Keratinocyte (primary cell): Measurements from ENCODE around the gene NCF4. TPM values are rescaled to one million over a fixed set of nuclear protein-coding genes. Genes with fewer than 3 reads are reported as not detected.

Experiments used
- DNase-seq: peaks from one replicate; pipeline ENCODE4 v3.0.0-alpha.2; 2011; ENCODE audit warnings: low read depth, missing footprints, low spot score
- FAIRE-seq: peaks from 2 replicates; lab custom pipeline; 2011; peaks lifted over from hg19 to GRCh38; lab: Jason Lieb, UNC
- H2AFZ ChIP-seq: 2 replicates; pipeline ENCODE4 v1.6.0; 2012; ENCODE audit warnings: low read length, control low read depth, inconsistent platforms; ENCODE audit not compliant: control insufficient read depth
- H3K27ac ChIP-seq: 2 replicates; pipeline ENCODE4 v1.5.1; 2011; ENCODE audit warnings: low read length; ENCODE audit not compliant: control insufficient read depth, insufficient read depth
- H3K27me3 ChIP-seq: 3 replicates; pipeline ENCODE4 v1.6.0; 2011; ENCODE audit warnings: low read length; ENCODE audit not compliant: control insufficient read depth, insufficient read depth; ENCODE audit errors: extremely low read depth
- H3K36me3 ChIP-seq, 2 experiments: 2 replicates in 1 of 2; 3 replicates in 1 of 2; pipeline ENCODE4 v1.5.1; 2011; ENCODE audit warnings: low read length in 2 of 2, mild to moderate bottlenecking in 1 of 2; ENCODE audit not compliant: control insufficient read depth in 2 of 2, insufficient read depth in 2 of 2; ENCODE audit errors: extremely low read depth in 1 of 2
- H3K4me1 ChIP-seq: 3 replicates; pipeline ENCODE4 v1.5.1; 2011; ENCODE audit warnings: low read length; ENCODE audit not compliant: control insufficient read depth, insufficient read depth; ENCODE audit errors: extremely low read depth
- H3K4me2 ChIP-seq: 3 replicates; pipeline ENCODE4 v1.6.0; 2011; ENCODE audit warnings: low read depth, low read length; ENCODE audit not compliant: control insufficient read depth, insufficient read depth; ENCODE audit errors: extremely low read depth
- H3K4me3 ChIP-seq, 3 experiments: fragments of 200-600 bp in 1 of 3; sonication (generic) in 1 of 3; 2 replicates in 2 of 3; 3 replicates in 1 of 3; pipeline ENCODE4 v1.5.1; 2011 to 2016; ENCODE audit warnings: low read length in 3 of 3, mild to moderate bottlenecking in 3 of 3, control low read depth in 2 of 3, inconsistent platforms in 1 of 3, low read depth in 1 of 3, mixed read lengths in 1 of 3, mixed run types in 1 of 3, moderate library complexity in 1 of 3; ENCODE audit not compliant: control insufficient read depth in 2 of 3, insufficient read depth in 2 of 3; ENCODE audit errors: extremely low read depth in 1 of 3
- H3K79me2 ChIP-seq: 2 replicates; pipeline ENCODE4 v1.6.0; 2012; ENCODE audit warnings: low read length; ENCODE audit not compliant: control insufficient read depth, insufficient read depth
- H3K9ac ChIP-seq: 3 replicates; pipeline ENCODE4 v1.6.0; 2011; ENCODE audit warnings: low read length; ENCODE audit not compliant: control insufficient read depth, insufficient read depth; ENCODE audit errors: extremely low read depth
- H3K9me1 ChIP-seq: 3 replicates; pipeline ENCODE4 v1.6.0; 2011; ENCODE audit warnings: low read length; ENCODE audit not compliant: control insufficient read depth, insufficient read depth; ENCODE audit errors: extremely low read depth
- H3K9me3 ChIP-seq: 2 replicates; pipeline ENCODE4 v1.5.1; 2012; ENCODE audit warnings: low read depth, low read length; ENCODE audit not compliant: control insufficient read depth
- H4K20me1 ChIP-seq: 3 replicates; pipeline ENCODE4 v1.6.0; 2011; ENCODE audit warnings: low read length; ENCODE audit not compliant: control insufficient read depth, insufficient read depth; ENCODE audit errors: extremely low read depth
- CTCF ChIP-seq, 3 experiments: IDR thresholded peaks in 1 of 3; conservative IDR thresholded peaks in 1 of 3; optimal IDR thresholded peaks in 1 of 3; 2 replicates in 2 of 3; 3 replicates in 1 of 3; pipeline versions ENCODE3 to v1.5.1; 2011; ENCODE audit warnings: low read length in 3 of 3, mild to moderate bottlenecking in 3 of 3, moderate library complexity in 2 of 3, control low read depth in 1 of 3, inconsistent platforms in 1 of 3; ENCODE audit not compliant: insufficient read depth in 2 of 3; ENCODE audit errors: extremely low read depth in 1 of 3
- EZH2 ChIP-seq: IDR thresholded peaks from one replicate; pipeline ENCODE4 v1.6.1; 2012; ENCODE audit warnings: inconsistent platforms, mild to moderate bottlenecking, low read length, moderate library complexity
- dilution Hi-C: fragments of 300-500 bp; cut with MboI; formaldehyde crosslinking; loops from one replicate; pipeline ENCODE4 v1.7.0; 2020; ENCODE audit warnings: low sequenced_read_pairs; ENCODE audit not compliant: extremely low pct_ligation_motif_present
- polyA plus RNA-seq, 5 experiments: library from polyadenylated mRNA; depleted of rRNA in 3 of 5; stranded (reverse) in 3 of 5; stranded (forward) in 1 of 5; unstranded in 1 of 5; fragments of >200 nt; gene quantifications; 1 replicate in 1 of 5; 2 replicates in 3 of 5; 3 replicates in 1 of 5; pipeline versions ENCODE4 v1.2.1 to v1.2.3, GENCODE V29; 2011 to 2012; ENCODE audit warnings: missing spikeins in 2 of 5, low read depth in 1 of 5, low replicate concordance in 1 of 5

The NCF4 gene
- polyA plus RNA-seq, 1 donor (not counting 4 experiments of a cell fraction or from before 2014, with no cell fraction given), result 0.42 TPM

- Histone ChIP-seq H3K4me1 (peaks cover 2% of the 10 kb centered on the region), H3K9me3 (peaks cover 5% of the 10 kb centered on the region), H2AFZ (no peak overlapping the region), H3K4me2 (no peak overlapping the region), H3K9me1 (no peaks in the 10 kb centered on the region), H3K4me3 (no peak overlapping the region), H3K9ac (no peak overlapping the region), H4K20me1 (no peaks in the 10 kb centered on the region), H3K27me3 (peaks cover 4% of the 10 kb centered on the region), H3K27ac (no peak overlapping the region), H3K36me3 (no peaks in the 10 kb centered on the region), H3K79me2 (no peaks in the 10 kb centered on the region)
- DNase-seq (no peak), FAIRE-seq (no peak)
- no peak for TF ChIP-seq EZH2
- no peak for TF ChIP-seq CTCF (optimal IDR thresholded peaks at IDR 0.05 in 1 of 3, IDR thresholded peaks at IDR 0.05 in 1 of 3, conservative IDR thresholded peaks at IDR 0.05 in 1 of 3; ENCODE audit: extremely low read depth in 1 of 3, insufficient read depth in 2 of 3, low read length in 3 of 3)
- dilution Hi-C loops, result no loop called here
Observed at GRCh38 chr22:36840106-36840505, 20.7 kb upstream of the NCF4 start.

- Histone ChIP-seq H3K4me1 (no peaks in the 10 kb centered on the region), H4K20me1 (no peaks in the 10 kb centered on the region), H3K9me1 (no peaks in the 10 kb centered on the region), H3K27me3 (peaks cover 17% of the 10 kb centered on the region), H3K9me3 (no peaks in the 10 kb centered on the region), H2AFZ (no peak overlapping the region), H3K27ac (no peak overlapping the region), H3K9ac (no peak overlapping the region), H3K4me3 (no peak overlapping the region), H3K4me2 (no peak overlapping the region), H3K36me3 (no peaks in the 10 kb centered on the region), H3K79me2 (no peaks in the 10 kb centered on the region)
- no peak for TF ChIP-seq EZH2
- DNase-seq (no peak), FAIRE-seq (no peak)
- dilution Hi-C loops, result no loop called here
Observed at GRCh38 chr22:36846271-36846670, 14.5 kb upstream of the NCF4 start.

- Histone ChIP-seq H3K9me3 (no peaks in the 10 kb centered on the region), H3K36me3 (no peaks in the 10 kb centered on the region), H3K9me1 (no peaks in the 10 kb centered on the region), H3K79me2 (no peaks in the 10 kb centered on the region), H3K4me3 (no peak overlapping the region), H4K20me1 (no peaks in the 10 kb centered on the region), H3K27me3 (peaks cover 17% of the 10 kb centered on the region), H2AFZ (no peak overlapping the region), H3K4me1 (no peaks in the 10 kb centered on the region), H3K9ac (no peak overlapping the region), H3K27ac (no peak overlapping the region), H3K4me2 (no peak overlapping the region)
- no peak for FAIRE-seq
- dilution Hi-C loops, result no loop called here
- TF ChIP-seq EZH2 (no peak), CTCF (optimal IDR thresholded peaks at IDR 0.05 in 1 of 3, IDR thresholded peaks at IDR 0.05 in 1 of 3, conservative IDR thresholded peaks at IDR 0.05 in 1 of 3; ENCODE audit: extremely low read depth in 1 of 3, insufficient read depth in 2 of 3, low read length in 3 of 3) (no peak)
- no peak for DNase-seq
Observed at GRCh38 chr22:36846949-36847348, 13.9 kb upstream of the NCF4 start.
